ENCODE measurements around the gene SLC46A3.
A peak's percentile ranks its signal among the peaks of the same experiment; 100 is the strongest.

The SLC46A3 gene, protein sequence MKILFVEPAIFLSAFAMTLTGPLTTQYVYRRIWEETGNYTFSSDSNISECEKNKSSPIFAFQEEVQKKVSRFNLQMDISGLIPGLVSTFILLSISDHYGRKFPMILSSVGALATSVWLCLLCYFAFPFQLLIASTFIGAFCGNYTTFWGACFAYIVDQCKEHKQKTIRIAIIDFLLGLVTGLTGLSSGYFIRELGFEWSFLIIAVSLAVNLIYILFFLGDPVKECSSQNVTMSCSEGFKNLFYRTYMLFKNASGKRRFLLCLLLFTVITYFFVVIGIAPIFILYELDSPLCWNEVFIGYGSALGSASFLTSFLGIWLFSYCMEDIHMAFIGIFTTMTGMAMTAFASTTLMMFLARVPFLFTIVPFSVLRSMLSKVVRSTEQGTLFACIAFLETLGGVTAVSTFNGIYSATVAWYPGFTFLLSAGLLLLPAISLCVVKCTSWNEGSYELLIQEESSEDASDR

GRCh38 chr13:28718543-28719226 lies at the start of gene SLC46A3:
Gene SLC46A3 (minus strand): TSS chr13:28718970. CDS start chr13:28717998, 972 bp downstream.
- Histone ChIP-seq H3K4me1 (ENCODE audit: control insufficient read depth, insufficient read depth, low read length) (no peaks in the 10 kb centered on the region), H3K9me3 (ENCODE audit: control insufficient read depth, insufficient read depth, low read length) (no peaks in the 10 kb centered on the region), H3K36me3 (ENCODE audit: control insufficient read depth, insufficient read depth, low read length) (no peaks in the 10 kb centered on the region), H3K4me3 (ENCODE audit: low read depth, low read length) (peak within 1 kb of the TSS; percentile 66), H3K9ac (ENCODE audit: low read depth, low read length) (no peak within 1 kb of the TSS), H3K27me3 (ENCODE audit: control insufficient read depth, insufficient read depth, low read length) (peaks cover 32% of the 10 kb centered on the region)

DNA sequence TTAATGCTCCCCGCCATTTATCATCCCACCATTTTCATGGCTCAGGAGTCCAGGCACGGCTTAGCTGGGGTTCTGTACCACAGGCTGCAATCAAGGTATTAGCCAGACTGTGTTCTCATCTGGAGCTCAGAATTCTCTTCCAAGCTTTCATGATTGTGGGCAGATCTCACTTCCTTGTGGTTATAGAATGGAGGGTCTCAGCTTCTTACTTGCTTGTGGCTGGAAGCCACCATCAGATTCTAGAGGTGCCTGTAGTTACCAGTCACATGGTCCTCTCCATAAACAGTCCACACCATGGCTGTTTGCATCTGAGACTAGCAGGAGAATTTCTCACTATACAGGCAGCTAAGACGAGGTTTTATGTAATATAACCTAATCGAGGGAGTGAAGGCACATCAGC lies 45.1 kb upstream of the SLC46A3 start:
- Histone ChIP-seq H3K9ac (ENCODE audit: low read depth, low read length) (no peak overlapping the region), H3K27me3 (ENCODE audit: control insufficient read depth, insufficient read depth, low read length) (no peaks in the 10 kb centered on the region), H3K9me3 (ENCODE audit: control insufficient read depth, insufficient read depth, low read length) (no peaks in the 10 kb centered on the region), H3K36me3 (ENCODE audit: control insufficient read depth, insufficient read depth, low read length) (no peaks in the 10 kb centered on the region), H3K4me3 (ENCODE audit: low read depth, low read length) (no peak overlapping the region), H3K4me1 (ENCODE audit: control insufficient read depth, insufficient read depth, low read length) (no peaks in the 10 kb centered on the region)

- H3K9me3 ChIP-seq (ENCODE audit: control insufficient read depth, insufficient read depth, low read length), result no peaks in the 10 kb centered on the region
- no peak overlapping the region for H3K9ac ChIP-seq (ENCODE audit: low read depth, low read length)
- H3K36me3 ChIP-seq (ENCODE audit: control insufficient read depth, insufficient read depth, low read length), result no peaks in the 10 kb centered on the region
- no peak overlapping the region for H3K4me3 ChIP-seq (ENCODE audit: low read depth, low read length)
- H3K4me1 ChIP-seq (ENCODE audit: control insufficient read depth, insufficient read depth, low read length), result no peaks in the 10 kb centered on the region
- H3K27me3 ChIP-seq (ENCODE audit: control insufficient read depth, insufficient read depth, low read length), result no peaks in the 10 kb centered on the region
Observed at GRCh38 chr13:28761586-28761985, 42.8 kb upstream of the SLC46A3 start.

DNA sequence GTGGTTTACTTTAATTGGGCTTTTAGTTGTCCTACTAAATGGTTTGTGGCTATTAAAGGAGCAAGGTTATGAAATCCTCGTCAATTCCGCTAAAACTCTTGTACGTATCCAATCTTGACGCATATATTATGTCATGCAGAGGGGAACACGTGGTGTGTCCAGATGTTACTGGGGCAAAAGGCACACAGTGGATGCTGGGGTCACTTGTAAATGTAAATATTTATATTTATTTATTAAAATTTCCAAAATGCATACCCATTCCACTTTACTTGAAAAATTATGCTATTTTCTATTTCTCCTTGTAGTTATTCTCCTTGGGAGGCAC lies 36.7 kb upstream of the SLC46A3 start:
- Histone ChIP-seq H3K9me3 (ENCODE audit: control insufficient read depth, insufficient read depth, low read length) (no peaks in the 10 kb centered on the region), H3K9ac (ENCODE audit: low read depth, low read length) (no peak overlapping the region), H3K27me3 (ENCODE audit: control insufficient read depth, insufficient read depth, low read length) (no peaks in the 10 kb centered on the region), H3K4me3 (ENCODE audit: low read depth, low read length) (no peak overlapping the region), H3K4me1 (ENCODE audit: control insufficient read depth, insufficient read depth, low read length) (peaks cover 3% of the 10 kb centered on the region), H3K36me3 (ENCODE audit: control insufficient read depth, insufficient read depth, low read length) (no peaks in the 10 kb centered on the region)

DNA sequence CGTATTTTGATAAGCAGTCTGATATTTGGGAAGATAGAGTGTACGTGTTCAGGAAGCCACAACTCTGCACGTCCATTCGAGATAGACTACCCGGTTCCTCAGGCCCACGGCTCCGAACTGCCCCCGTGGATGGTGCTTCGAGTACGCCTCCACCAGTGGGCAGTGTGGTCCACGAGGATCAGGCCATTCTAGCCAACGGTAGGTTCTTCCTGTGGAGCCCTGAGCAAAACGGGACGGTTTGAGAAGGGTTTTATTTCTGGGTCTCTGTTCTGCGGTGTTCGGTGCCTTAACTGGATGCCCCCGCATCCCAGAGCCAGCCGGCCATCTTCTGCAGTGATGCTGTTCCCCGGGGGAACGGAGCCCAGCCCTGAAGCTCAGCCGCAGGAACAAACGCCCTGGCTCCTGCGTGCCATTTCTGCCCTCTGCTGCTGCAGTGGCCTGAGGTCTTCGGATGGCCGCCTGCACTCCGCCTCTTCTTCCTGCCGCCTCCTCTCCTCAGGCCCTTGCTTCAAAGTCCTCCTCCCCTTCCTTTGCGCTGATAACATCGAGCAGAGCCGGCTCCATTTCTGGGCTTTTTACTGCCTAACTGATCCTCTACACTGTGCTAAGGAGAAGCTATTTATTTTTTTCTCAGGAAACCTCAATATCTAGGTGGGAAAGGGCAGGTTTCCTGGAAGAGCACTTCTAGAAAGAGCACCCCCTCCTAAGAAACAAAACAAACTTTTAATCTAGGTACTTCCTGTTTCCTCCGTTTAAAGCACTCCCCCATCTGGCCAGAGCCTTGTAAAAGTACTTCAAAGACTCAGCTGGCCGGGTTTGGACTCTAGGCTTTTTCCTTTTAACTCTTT lies 36.2 kb upstream of the SLC46A3 start:
- Histone ChIP-seq H3K4me3 (ENCODE audit: low read depth, low read length) (peak overlapping the region; percentile 38), H3K27me3 (ENCODE audit: control insufficient read depth, insufficient read depth, low read length) (no peaks in the 10 kb centered on the region), H3K9me3 (ENCODE audit: control insufficient read depth, insufficient read depth, low read length) (no peaks in the 10 kb centered on the region), H3K9ac (ENCODE audit: low read depth, low read length) (no peak overlapping the region), H3K36me3 (ENCODE audit: control insufficient read depth, insufficient read depth, low read length) (no peaks in the 10 kb centered on the region), H3K4me1 (ENCODE audit: control insufficient read depth, insufficient read depth, low read length) (peaks cover 3% of the 10 kb centered on the region)

DNA sequence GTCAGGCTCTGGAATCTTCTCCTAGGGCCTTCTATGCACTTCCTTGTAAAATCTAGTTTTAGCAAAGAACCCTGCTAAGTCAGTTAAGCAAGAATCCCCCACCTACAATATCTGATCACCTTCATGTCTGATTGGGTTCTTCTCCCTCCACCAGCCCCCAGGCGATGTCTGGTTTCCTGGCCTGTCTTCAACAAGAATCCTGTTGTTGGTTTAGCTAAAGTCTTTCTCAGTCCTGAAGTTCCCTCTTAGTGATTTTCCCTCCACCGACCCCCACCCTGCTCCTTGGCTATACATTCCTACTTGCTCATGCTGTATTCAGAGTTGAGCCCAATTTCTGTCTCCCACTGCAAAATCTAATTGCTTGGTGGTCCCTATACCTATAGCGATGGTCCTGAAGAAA lies 35.2 kb upstream of the SLC46A3 start:
- Histone ChIP-seq H3K9ac (ENCODE audit: low read depth, low read length) (peak overlapping the region; percentile 4), H3K36me3 (ENCODE audit: control insufficient read depth, insufficient read depth, low read length) (no peaks in the 10 kb centered on the region), H3K27me3 (ENCODE audit: control insufficient read depth, insufficient read depth, low read length) (no peaks in the 10 kb centered on the region), H3K4me1 (ENCODE audit: control insufficient read depth, insufficient read depth, low read length) (peaks cover 3% of the 10 kb centered on the region), H3K4me3 (ENCODE audit: low read depth, low read length) (no peak overlapping the region), H3K9me3 (ENCODE audit: control insufficient read depth, insufficient read depth, low read length) (no peaks in the 10 kb centered on the region)

DNA sequence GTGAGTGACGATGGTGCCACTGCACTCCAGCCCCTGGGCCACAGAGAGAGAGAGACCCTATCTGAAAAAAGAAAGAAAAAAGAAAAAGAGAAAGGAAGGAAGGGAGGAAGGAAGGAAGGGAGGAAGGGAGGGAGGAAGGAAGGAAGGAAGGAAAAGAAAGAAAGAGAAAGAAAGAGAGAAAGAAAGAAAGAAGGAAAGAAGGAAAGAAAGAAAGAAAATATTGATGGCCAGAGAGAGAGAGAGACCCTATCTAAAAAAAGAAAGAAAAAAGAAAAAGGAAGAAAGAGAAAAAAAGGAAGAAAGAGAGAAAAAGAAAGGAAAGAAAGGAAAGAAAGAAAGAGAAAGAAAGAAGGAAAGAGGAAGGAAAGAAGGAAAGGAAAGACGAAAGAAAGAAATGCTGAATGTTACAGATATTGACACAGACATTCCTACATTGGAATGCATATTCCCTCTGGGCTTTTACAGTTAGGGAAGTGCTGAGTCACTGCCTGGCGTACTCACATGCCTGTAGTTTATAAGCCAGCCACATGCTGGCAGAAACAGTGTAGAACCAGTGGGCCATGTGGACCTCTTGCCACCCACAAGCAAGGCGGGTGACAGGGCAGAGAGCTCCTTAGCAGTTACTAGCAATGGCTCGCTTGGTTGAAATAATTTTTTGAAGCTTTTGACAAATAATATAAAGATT lies 34.6 kb upstream of the SLC46A3 start:
- Histone ChIP-seq H3K9ac (ENCODE audit: low read depth, low read length) (no peak overlapping the region), H3K4me3 (ENCODE audit: low read depth, low read length) (no peak overlapping the region)

DNA sequence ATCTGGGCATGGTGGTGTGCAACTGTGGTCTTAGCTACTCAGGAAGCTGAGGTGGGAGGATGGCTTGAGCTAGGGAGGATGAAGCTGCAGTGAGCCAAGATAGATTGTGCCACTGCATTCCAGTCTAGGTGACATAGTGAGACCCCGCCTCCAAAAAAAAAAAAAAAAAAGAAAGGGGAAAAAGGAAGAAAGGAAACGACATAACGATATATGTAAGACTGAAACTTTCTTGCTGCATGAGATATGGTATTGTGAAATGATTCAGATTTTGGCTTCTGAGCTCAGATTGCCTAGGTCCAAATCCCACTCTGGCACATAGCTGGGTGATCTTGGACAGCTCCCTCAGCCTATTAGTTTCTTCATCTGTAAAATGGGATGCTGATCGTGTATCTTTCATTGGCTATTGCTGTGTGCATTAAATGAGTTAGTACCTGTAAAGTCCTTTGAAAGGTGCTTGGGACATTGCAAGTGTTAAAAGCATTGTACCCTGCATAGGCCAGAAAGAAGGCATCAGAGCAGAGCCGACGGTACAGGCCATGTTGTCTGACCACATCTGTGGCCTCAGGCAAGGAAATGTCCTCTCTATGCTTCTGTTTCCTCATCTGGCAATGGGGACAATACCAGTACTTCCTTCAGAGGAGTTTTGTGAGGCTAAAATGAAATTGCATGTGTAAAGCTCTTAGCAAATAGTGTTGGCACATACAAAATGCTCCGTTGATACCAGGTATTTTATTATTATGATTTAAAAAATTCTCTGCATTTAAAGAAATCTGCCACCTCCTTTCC lies 32.6 kb upstream of the SLC46A3 start:
- no peak overlapping the region for H3K9ac ChIP-seq (ENCODE audit: low read depth, low read length)
- H3K4me3 ChIP-seq (ENCODE audit: low read depth, low read length), result no peak overlapping the region
- no peaks in the 10 kb centered on the region for H3K36me3 ChIP-seq (ENCODE audit: control insufficient read depth, insufficient read depth, low read length)
- H3K9me3 ChIP-seq (ENCODE audit: control insufficient read depth, insufficient read depth, low read length), result no peaks in the 10 kb centered on the region
- H3K4me1 ChIP-seq (ENCODE audit: control insufficient read depth, insufficient read depth, low read length), result peaks cover 10% of the 10 kb centered on the region
- H3K27me3 ChIP-seq (ENCODE audit: control insufficient read depth, insufficient read depth, low read length), result no peaks in the 10 kb centered on the region

More for the DNA sequence above, 34.6 kb upstream of the SLC46A3 start:
- no peaks in the 10 kb centered on the region for H3K36me3 ChIP-seq (ENCODE audit: control insufficient read depth, insufficient read depth, low read length)
- no peaks in the 10 kb centered on the region for H3K27me3 ChIP-seq (ENCODE audit: control insufficient read depth, insufficient read depth, low read length)
- peaks cover 3% of the 10 kb centered on the region for H3K4me1 ChIP-seq (ENCODE audit: control insufficient read depth, insufficient read depth, low read length)
- no peaks in the 10 kb centered on the region for H3K9me3 ChIP-seq (ENCODE audit: control insufficient read depth, insufficient read depth, low read length)

GRCh38 chr13:28750187-28751045 lies 31.6 kb upstream of the SLC46A3 start:
- no peaks in the 10 kb centered on the region for H3K36me3 ChIP-seq (ENCODE audit: control insufficient read depth, insufficient read depth, low read length)
- H3K4me3 ChIP-seq (ENCODE audit: low read depth, low read length), result no peak overlapping the region
- H3K4me1 ChIP-seq (ENCODE audit: control insufficient read depth, insufficient read depth, low read length), result peaks cover 13% of the 10 kb centered on the region
- H3K9ac ChIP-seq (ENCODE audit: low read depth, low read length), result no peak overlapping the region
- H3K27me3 ChIP-seq (ENCODE audit: control insufficient read depth, insufficient read depth, low read length), result no peaks in the 10 kb centered on the region
- H3K9me3 ChIP-seq (ENCODE audit: control insufficient read depth, insufficient read depth, low read length), result no peaks in the 10 kb centered on the region

DNA sequence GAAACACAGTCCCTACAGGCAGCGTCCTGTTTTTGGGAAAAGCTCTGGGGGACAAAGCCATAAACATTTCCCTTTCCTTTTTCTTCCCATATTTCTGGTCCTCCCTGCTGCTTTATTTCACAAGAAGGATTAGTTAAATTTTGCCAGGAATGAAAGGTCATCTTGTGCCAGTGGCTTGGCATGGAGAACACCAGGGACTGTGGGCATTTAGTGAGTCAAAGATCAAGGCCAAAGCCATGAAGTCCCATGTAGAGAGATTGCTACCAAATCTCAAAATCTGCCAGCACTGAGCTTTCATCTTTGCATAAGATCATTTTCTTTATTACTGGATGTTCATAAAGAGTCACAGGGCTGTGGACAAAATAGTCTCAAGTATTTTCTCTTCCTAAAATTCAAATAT lies 29.1 kb upstream of the SLC46A3 start:
- Histone ChIP-seq H3K4me1 (ENCODE audit: control insufficient read depth, insufficient read depth, low read length) (peaks cover 18% of the 10 kb centered on the region), H3K9me3 (ENCODE audit: control insufficient read depth, insufficient read depth, low read length) (no peaks in the 10 kb centered on the region), H3K27me3 (ENCODE audit: control insufficient read depth, insufficient read depth, low read length) (no peaks in the 10 kb centered on the region), H3K9ac (ENCODE audit: low read depth, low read length) (no peak overlapping the region), H3K36me3 (ENCODE audit: control insufficient read depth, insufficient read depth, low read length) (no peaks in the 10 kb centered on the region), H3K4me3 (ENCODE audit: low read depth, low read length) (no peak overlapping the region)
